Right atrium auricular region (tissue), 2 donors: ENCODE measurements around the gene ZC3H12A. TPM values are rescaled to one million over a fixed set of nuclear protein-coding genes. Genes with fewer than 3 reads are reported as not detected.
A peak's percentile ranks its signal among the peaks of the same experiment; 100 is the strongest.

Experiments used
- DNase-seq: peaks from one replicate; pipeline ENCODE4 v3.0.0-alpha.2; 2019; ENCODE audit warnings: low spot score
- H3K27ac ChIP-seq, 2 donors: fragments of 200-600 bp; sonication (generic); 1 replicate in 1 of 2; 2 replicates in 1 of 2; pipeline ENCODE4 v1.5.1; 2016 to 2019
- H3K27me3 ChIP-seq, 2 donors: fragments of 200-600 bp; sonication (generic); one replicate each; pipeline versions ENCODE4 v1.5.1 to v1.6.0; 2017 to 2019
- H3K36me3 ChIP-seq: fragments of 200-600 bp; sonication (generic); one replicate; pipeline ENCODE4 v1.5.1; 2016
- H3K4me1 ChIP-seq, 2 donors: fragments of 200-600 bp; sonication (generic); one replicate each; pipeline versions ENCODE4 v1.5.1 to v1.6.0; 2017 to 2019
- H3K4me3 ChIP-seq, 2 donors: fragments of 200-600 bp; sonication (generic); 1 replicate in 1 of 2; 2 replicates in 1 of 2; pipeline ENCODE4 v1.5.1; 2017 to 2019; ENCODE audit warnings: mild to moderate bottlenecking in 1 of 2, moderate library complexity in 1 of 2
- H3K9me3 ChIP-seq, 2 donors: fragments of 200-600 bp; sonication (generic); one replicate each; pipeline ENCODE4 v1.5.1; 2019
- total RNA-seq, 2 donors: library from RNA; depleted of rRNA; stranded (reverse); fragments of >200 nt; gene quantifications; one replicate each; pipeline ENCODE4 v1.1.0, GENCODE V29; 2016
- TF ChIP-seq, protein P1 (sequence below), 2 donors: fragments of 200-600 bp; sonication (generic); IDR thresholded peaks; one replicate each; pipeline ENCODE4 v1.5.1; 2019; ENCODE audit warnings: antibody characterized with exemption in 2 of 2

Gene ZC3H12A
- total RNA-seq, 2 donors from 2014 or later: 9.4 to 13.5 TPM

DNA sequence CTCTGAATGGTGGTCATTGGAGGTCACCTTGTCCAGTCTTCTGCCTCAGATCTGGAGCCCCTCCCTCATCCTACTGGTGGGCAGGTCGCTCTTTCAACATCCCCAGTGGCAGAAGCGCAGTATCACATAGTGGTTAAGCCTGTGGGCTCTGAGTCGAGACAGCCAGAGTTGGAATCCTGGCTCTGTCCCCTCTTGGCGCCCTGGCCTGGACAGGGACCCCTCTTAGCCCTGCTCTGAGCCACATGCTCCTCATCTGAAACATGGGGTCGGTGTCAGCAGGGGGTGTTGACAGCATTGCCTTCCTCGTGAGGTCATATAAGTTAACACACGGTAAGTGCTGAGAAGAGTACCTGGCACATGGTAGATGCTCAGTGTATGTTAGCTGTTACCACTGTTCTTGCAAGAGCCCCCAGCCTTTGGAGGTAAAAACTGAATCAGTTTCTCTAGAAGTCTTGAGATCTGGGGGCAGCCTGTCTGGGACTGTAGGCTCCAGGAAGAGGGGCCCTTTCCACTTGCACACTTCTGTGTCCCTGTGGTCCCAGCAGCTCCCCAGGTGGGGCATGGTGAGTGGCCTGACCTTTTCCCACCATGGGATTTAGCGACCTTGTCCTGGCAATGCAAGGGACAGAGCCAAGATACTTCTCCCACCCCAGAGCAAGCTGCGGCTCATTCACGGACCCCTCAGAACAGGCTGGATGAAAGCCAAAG lies 6.4 kb downstream of the ZC3H12A start:
- peak overlapping the region; percentile 94 to 97 for H3K27ac ChIP-seq
- H3K4me3 ChIP-seq: no peak overlapping the region
- H3K36me3 ChIP-seq: peaks cover 69% of the 10 kb centered on the region
- H3K27me3 ChIP-seq: no peaks in the 10 kb centered on the region
- peaks cover 0 to 64% of the 10 kb centered on the region in 2 donors for H3K4me1 ChIP-seq
- TF ChIP-seq, protein P1, sequence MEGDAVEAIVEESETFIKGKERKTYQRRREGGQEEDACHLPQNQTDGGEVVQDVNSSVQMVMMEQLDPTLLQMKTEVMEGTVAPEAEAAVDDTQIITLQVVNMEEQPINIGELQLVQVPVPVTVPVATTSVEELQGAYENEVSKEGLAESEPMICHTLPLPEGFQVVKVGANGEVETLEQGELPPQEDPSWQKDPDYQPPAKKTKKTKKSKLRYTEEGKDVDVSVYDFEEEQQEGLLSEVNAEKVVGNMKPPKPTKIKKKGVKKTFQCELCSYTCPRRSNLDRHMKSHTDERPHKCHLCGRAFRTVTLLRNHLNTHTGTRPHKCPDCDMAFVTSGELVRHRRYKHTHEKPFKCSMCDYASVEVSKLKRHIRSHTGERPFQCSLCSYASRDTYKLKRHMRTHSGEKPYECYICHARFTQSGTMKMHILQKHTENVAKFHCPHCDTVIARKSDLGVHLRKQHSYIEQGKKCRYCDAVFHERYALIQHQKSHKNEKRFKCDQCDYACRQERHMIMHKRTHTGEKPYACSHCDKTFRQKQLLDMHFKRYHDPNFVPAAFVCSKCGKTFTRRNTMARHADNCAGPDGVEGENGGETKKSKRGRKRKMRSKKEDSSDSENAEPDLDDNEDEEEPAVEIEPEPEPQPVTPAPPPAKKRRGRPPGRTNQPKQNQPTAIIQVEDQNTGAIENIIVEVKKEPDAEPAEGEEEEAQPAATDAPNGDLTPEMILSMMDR (IDR thresholded peaks at IDR 0.05): no peak
- no peaks in the 10 kb centered on the region for H3K9me3 ChIP-seq
- DNase-seq: no peak

DNA sequence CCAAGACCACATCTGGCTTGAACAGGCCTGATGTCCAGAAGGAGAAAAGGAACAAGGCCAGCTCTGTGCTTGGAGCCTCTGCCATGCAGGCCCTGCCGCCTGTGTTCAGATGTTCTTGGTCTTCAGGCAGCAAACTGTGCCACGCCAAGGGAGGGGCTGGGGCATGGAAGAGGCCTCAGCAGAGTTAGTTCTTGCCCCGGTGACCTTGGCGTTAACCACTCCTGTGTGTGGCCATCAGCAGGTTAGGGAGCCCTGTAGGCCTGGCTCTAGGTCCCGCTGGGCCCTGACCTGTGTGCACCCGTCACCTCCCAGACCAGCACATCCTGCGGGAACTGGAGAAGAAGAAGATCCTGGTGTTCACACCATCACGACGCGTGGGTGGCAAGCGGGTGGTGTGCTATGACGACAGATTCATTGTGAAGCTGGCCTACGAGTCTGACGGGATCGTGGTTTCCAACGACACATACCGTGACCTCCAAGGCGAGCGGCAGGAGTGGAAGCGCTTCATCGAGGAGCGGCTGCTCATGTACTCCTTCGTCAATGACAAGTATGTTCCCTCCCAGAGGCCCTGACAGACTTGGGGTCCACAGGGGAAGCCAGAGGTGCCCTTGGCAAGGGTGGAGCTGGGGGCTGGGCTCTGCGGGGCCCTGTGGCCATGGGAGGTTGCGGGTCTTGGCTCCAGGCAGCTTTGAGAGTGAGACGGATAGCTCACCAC lies 7.1 kb downstream of the ZC3H12A start:
- Histone ChIP-seq H3K27me3 (no peaks in the 10 kb centered on the region), H3K9me3 (no peaks in the 10 kb centered on the region), H3K4me1 (peaks cover 0 to 64% of the 10 kb centered on the region in 2 donors), H3K27ac (peak overlapping the region in 1 of 2 donors; percentile 94), H3K36me3 (peaks cover 69% of the 10 kb centered on the region), H3K4me3 (no peak overlapping the region)
- TF ChIP-seq, protein P1 (IDR thresholded peaks at IDR 0.05): no peak
- peak; percentile 58 for DNase-seq

- Histone ChIP-seq H3K4me3 (no peak overlapping the region), H3K36me3 (peaks cover 69% of the 10 kb centered on the region), H3K9me3 (no peaks in the 10 kb centered on the region), H3K27me3 (no peaks in the 10 kb centered on the region), H3K27ac (no peak overlapping the region), H3K4me1 (peaks cover 0 to 64% of the 10 kb centered on the region in 2 donors)
- TF ChIP-seq, protein P1 (IDR thresholded peaks at IDR 0.05): no peak
- peak; percentile 53 for DNase-seq
Observed at GRCh38 chr1:37482004-37482785, 7.8 kb downstream of the ZC3H12A start.

- peaks cover 62% of the 10 kb centered on the region for H3K36me3 ChIP-seq
- TF ChIP-seq, protein P1 (IDR thresholded peaks at IDR 0.05): no peak
- H3K27me3 ChIP-seq: no peaks in the 10 kb centered on the region
- H3K27ac ChIP-seq: peak overlapping the region; percentile 26 to 83
- no peak overlapping the region for H3K4me3 ChIP-seq
- peak; percentile 56 for DNase-seq
- peaks cover 0 to 62% of the 10 kb centered on the region in 2 donors for H3K4me1 ChIP-seq
- no peaks in the 10 kb centered on the region for H3K9me3 ChIP-seq
Observed at GRCh38 chr1:37482796-37483744, 8.7 kb downstream of the ZC3H12A start.

DNA sequence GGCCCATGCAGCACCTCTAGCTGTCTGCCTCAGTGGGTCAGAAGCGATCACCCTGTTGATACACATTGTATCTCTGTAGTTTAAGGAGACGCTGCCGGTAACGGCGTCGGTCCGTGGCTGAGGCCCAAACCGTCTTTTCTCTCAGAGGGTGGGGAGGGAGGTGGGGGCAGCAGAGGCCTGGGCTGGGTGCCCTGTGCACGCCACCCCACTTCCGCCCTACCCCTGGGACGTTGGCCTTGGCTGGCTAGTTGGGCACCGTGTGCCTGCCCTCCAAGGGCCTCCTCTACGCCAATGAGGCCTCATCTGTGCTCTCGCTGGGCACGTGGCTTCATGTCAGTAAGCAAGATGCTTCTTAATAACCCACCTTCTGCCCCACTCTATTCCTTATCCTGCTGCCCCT lies 9.4 kb downstream of the ZC3H12A start:
- no peak for DNase-seq
- no peaks in the 10 kb centered on the region for H3K27me3 ChIP-seq
- no peak overlapping the region for H3K4me3 ChIP-seq
- H3K9me3 ChIP-seq: no peaks in the 10 kb centered on the region
- TF ChIP-seq, protein P1 (IDR thresholded peaks at IDR 0.05): no peak
- H3K36me3 ChIP-seq: peaks cover 55% of the 10 kb centered on the region
- H3K27ac ChIP-seq: peak overlapping the region; percentile 26 to 83
- peaks cover 0 to 55% of the 10 kb centered on the region in 2 donors for H3K4me1 ChIP-seq
